OCI-LY1 (cell line): ENCODE results near the gene ABCA4.

Experiments
- H2AFZ ChIP-seq: fragments of 200-600 bp; sonication (generic), shearing (Covaris generic); 2 replicates; pipeline ENCODE4 v1.6.0; 2014; ENCODE audit warnings: antibody characterized with exemption, mild to moderate bottlenecking, low read length
- H3F3A ChIP-seq: fragments of 200-600 bp; sonication (generic), shearing (Covaris generic); 2 replicates; pipeline ENCODE4 v1.6.0; 2014; ENCODE audit warnings: mild to moderate bottlenecking, antibody characterized with exemption, low read length, moderate library complexity; ENCODE audit not compliant: insufficient read depth
- H3K27ac ChIP-seq: fragments of 200-600 bp; sonication (generic); 2 replicates; pipeline ENCODE4 v1.5.1; 2014; ENCODE audit warnings: low read length, mixed run types, mild to moderate bottlenecking, low read depth; ENCODE audit not compliant: poor library complexity, severe bottlenecking
- H3K27me3 ChIP-seq: fragments of 200-600 bp; sonication (generic); 2 replicates; pipeline ENCODE4 v1.6.0; 2014; ENCODE audit warnings: antibody characterized with exemption, mild to moderate bottlenecking, low read length, moderate library complexity; ENCODE audit not compliant: insufficient read depth
- H3K36me3 ChIP-seq: fragments of 200-600 bp; sonication (generic); 2 replicates; pipeline ENCODE4 v1.6.1; 2014; ENCODE audit warnings: mild to moderate bottlenecking, antibody characterized with exemption, low read length, moderate library complexity, mixed read lengths; ENCODE audit not compliant: insufficient read depth
- H3K4me1 ChIP-seq: fragments of 200-600 bp; sonication (generic); 2 replicates; pipeline ENCODE4 v1.5.1; 2014; ENCODE audit warnings: mild to moderate bottlenecking, low read length, moderate library complexity; ENCODE audit not compliant: insufficient read depth, severe bottlenecking
- H3K4me2 ChIP-seq: fragments of 200-600 bp; sonication (generic), shearing (Covaris generic); 2 replicates; pipeline ENCODE4 v1.6.1; 2014; ENCODE audit warnings: low read length
- H3K4me3 ChIP-seq: fragments of 200-600 bp; sonication (generic); 2 replicates; pipeline ENCODE4 v1.5.1; 2014; ENCODE audit warnings: low read length, low read depth, mild to moderate bottlenecking, mixed read lengths; ENCODE audit not compliant: poor library complexity, severe bottlenecking
- H3K79me2 ChIP-seq: fragments of 200-600 bp; shearing (Covaris generic); 2 replicates; pipeline ENCODE4 v1.6.1; 2016; ENCODE audit warnings: mixed run types, low read length, mixed read lengths; ENCODE audit not compliant: insufficient read depth
- H3K9ac ChIP-seq: fragments of 200-600 bp; sonication (generic), shearing (Covaris generic); 2 replicates; pipeline ENCODE4 v1.6.1; 2014; ENCODE audit warnings: mild to moderate bottlenecking, low read length, mixed read lengths
- H3K9me2 ChIP-seq: fragments of 200-600 bp; sonication (generic), shearing (Covaris generic); 2 replicates; pipeline ENCODE4 v1.6.1; 2014; ENCODE audit warnings: low read depth, mild to moderate bottlenecking, low read length, mixed read lengths
- H3K9me3 ChIP-seq: fragments of 200-600 bp; shearing (Covaris generic); 2 replicates; pipeline ENCODE4 v1.6.1; 2014; ENCODE audit warnings: low read length, mixed read lengths
- H4K20me1 ChIP-seq: fragments of 200-600 bp; sonication (generic), shearing (Covaris generic); 2 replicates; pipeline ENCODE4 v1.6.0; 2016; ENCODE audit warnings: mild to moderate bottlenecking, low read length; ENCODE audit not compliant: insufficient read depth
- EZH2 ChIP-seq: fragments of 200-600 bp; sonication (generic), shearing (Covaris generic); IDR thresholded peaks from 2 replicates; pipeline ENCODE4 v1.8.0; 2017; ENCODE audit warnings: borderline replicate concordance, mixed run types, mild to moderate bottlenecking, antibody characterized with exemption, low read length, moderate library complexity, mixed read lengths
- TF ChIP-seq, protein P1 (sequence below): fragments of 200-600 bp; sonication (generic), shearing (Covaris generic); IDR thresholded peaks from 2 replicates; pipeline ENCODE4 v1.5.1; 2017; ENCODE audit warnings: mild to moderate bottlenecking, antibody characterized with exemption, low read length, moderate library complexity, mixed read lengths

Gene ABCA4

DNA sequence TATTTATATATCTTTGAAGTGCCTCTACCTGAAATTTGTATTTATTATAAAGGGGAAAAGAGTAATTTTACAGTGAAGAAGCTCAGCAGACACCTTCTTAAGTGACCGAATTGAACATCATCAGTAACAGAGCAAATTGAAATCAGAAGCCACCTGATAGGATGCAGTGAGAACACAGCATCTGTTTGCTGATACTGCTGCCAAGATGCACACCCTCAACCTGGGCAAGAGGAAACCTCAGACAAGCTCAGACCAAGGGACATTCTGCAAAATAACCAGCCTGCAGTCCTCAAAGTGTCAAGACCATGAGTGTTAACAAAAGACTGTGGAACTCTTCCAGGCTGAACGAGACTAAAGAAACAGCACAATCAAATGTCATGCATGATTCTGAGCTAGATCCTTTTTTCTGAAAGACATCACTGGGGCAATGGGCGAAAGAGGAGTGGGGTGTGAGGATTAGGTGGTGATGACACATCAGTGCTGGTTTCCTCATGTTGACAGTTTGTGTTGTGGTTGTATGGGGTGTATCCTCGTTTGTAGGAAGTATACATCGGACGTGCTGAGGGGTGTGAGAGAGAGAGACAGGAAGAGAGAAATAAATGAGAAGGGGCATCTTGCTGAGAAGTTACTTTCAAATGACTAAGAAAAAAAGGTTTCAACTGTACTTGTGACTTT, 103.7 kb downstream of the ABCA4 start:
- H3K4me2 ChIP-seq = no peak overlapping the region

DNA sequence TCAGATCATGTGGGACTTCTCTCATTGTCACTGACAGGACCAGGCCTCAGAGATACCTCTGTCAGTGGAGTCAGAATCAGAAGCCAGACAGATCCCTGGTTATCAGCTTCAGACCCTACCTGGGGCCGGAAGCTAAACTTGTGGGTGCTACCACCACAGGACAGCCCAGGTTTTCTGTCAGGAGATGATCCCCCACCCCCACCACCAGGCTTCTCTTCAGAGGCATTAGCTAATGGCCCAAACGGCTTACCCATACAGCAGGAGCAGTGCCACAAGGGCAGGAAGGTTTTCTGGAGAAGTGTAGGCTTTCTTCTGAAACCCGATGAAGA, 105.5 kb downstream of the ABCA4 start:
- Histone ChIP-seq H4K20me1 (no peaks in the 10 kb centered on the region), H3K27me3 (no peaks in the 10 kb centered on the region), H3F3A (no peaks in the 10 kb centered on the region), H3K79me2 (no peaks in the 10 kb centered on the region), H3K4me3 (no peak overlapping the region), H3K36me3 (no peaks in the 10 kb centered on the region), H3K9ac (no peak overlapping the region), H3K9me3 (no peaks in the 10 kb centered on the region), H3K4me1 (no peaks in the 10 kb centered on the region), H2AFZ (no peak overlapping the region), H3K9me2 (no peaks in the 10 kb centered on the region), H3K27ac (no peak overlapping the region), H3K4me2 (no peak overlapping the region)
- TF ChIP-seq EZH2 = no peak
- TF ChIP-seq, protein P1, sequence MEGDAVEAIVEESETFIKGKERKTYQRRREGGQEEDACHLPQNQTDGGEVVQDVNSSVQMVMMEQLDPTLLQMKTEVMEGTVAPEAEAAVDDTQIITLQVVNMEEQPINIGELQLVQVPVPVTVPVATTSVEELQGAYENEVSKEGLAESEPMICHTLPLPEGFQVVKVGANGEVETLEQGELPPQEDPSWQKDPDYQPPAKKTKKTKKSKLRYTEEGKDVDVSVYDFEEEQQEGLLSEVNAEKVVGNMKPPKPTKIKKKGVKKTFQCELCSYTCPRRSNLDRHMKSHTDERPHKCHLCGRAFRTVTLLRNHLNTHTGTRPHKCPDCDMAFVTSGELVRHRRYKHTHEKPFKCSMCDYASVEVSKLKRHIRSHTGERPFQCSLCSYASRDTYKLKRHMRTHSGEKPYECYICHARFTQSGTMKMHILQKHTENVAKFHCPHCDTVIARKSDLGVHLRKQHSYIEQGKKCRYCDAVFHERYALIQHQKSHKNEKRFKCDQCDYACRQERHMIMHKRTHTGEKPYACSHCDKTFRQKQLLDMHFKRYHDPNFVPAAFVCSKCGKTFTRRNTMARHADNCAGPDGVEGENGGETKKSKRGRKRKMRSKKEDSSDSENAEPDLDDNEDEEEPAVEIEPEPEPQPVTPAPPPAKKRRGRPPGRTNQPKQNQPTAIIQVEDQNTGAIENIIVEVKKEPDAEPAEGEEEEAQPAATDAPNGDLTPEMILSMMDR = no peak

More for the DNA sequence above, 103.7 kb downstream of the ABCA4 start:
- no peak overlapping the region for H2AFZ ChIP-seq
- H3K36me3 ChIP-seq = no peaks in the 10 kb centered on the region
- no peaks in the 10 kb centered on the region for H3K4me1 ChIP-seq
- no peaks in the 10 kb centered on the region for H3K9me3 ChIP-seq
- H3K79me2 ChIP-seq = no peaks in the 10 kb centered on the region
- no peak overlapping the region for H3K27ac ChIP-seq
- TF ChIP-seq, protein P1 = no peak
- no peak for TF ChIP-seq EZH2
- no peak overlapping the region for H3K9ac ChIP-seq
- H4K20me1 ChIP-seq = no peaks in the 10 kb centered on the region
- no peak overlapping the region for H3K4me3 ChIP-seq
- no peaks in the 10 kb centered on the region for H3F3A ChIP-seq
- 0 out of 2 replicates have a peak, but pooled peaks cover 3% of the 10 kb centered on the region for H3K27me3 ChIP-seq
- no peaks in the 10 kb centered on the region for H3K9me2 ChIP-seq

DNA sequence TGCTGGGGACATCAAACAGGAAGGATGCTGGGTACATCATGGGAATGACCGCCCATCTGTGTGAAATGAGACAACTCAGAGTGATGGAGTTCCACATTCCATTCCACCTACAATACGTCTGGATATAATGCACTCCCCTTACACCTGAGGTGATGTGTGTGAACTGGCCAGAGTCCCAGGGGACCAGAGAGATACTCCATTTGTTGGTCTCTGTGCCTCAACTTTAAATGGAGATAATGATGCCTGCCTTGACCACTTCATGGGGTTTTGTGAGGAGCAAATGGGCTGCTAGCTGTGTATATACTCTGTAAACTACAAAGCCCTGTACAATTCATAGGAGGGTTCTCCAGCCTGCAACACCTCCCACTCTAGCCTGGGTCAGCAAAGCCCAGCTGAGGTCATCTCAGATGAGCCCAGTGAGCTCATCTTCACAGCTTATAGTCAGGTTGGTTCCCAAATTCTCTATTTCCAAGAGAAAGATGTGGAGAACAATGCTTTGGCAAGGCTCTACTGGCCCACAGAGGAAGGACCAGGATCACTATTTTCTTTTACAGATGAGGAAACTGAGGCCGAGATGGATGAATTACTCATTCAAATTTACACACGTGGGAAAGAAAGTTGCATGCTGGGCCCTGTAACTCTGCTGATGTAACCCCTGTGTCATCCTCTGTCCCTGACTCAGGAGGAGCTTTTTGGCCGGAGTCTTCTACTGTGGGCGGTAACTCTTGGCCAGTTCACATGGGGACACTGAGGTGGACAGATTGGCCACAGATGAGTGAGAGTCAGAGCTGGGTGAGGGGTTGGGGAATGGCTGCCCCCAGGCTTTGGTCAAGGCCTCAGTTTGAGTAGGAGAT, 106.1 kb downstream of the ABCA4 start:
- H3K27ac ChIP-seq = no peak overlapping the region
- H3K4me2 ChIP-seq = no peak overlapping the region
- no peaks in the 10 kb centered on the region for H3K9me3 ChIP-seq
- no peaks in the 10 kb centered on the region for H3K4me1 ChIP-seq
- no peaks in the 10 kb centered on the region for H3F3A ChIP-seq
- H3K9me2 ChIP-seq = no peaks in the 10 kb centered on the region
- H3K27me3 ChIP-seq = no peaks in the 10 kb centered on the region
- no peak overlapping the region for H2AFZ ChIP-seq
- no peak for TF ChIP-seq EZH2
- TF ChIP-seq, protein P1 = no peak
- H3K9ac ChIP-seq = no peak overlapping the region
- no peaks in the 10 kb centered on the region for H3K79me2 ChIP-seq
- no peak overlapping the region for H3K4me3 ChIP-seq
- H4K20me1 ChIP-seq = no peaks in the 10 kb centered on the region
- H3K36me3 ChIP-seq = no peaks in the 10 kb centered on the region
